Liver (tissue), 9 donors: ENCODE measurements around the gene IL36B. TPM values are rescaled to one million over a fixed set of nuclear protein-coding genes. Genes with fewer than 3 reads are reported as not detected.

Experiments used
- DNase-seq: peaks from one replicate; pipeline ENCODE4 v3.0.0-alpha.2; 2017; ENCODE audit warnings: low spot score
- H3K27ac ChIP-seq, 2 donors: one replicate each; pipeline ENCODE4 v1.7.0; 2013; ENCODE audit warnings: inconsistent platforms in 2 of 2, low read length in 2 of 2, control low read depth in 1 of 2, low read depth in 1 of 2, mild to moderate bottlenecking in 1 of 2
- H3K27me3 ChIP-seq, 4 donors: one replicate each; pipeline versions ENCODE4 v1.6.1 to v1.7.0; 2013; ENCODE audit warnings: low read length in 3 of 4, inconsistent platforms in 1 of 4, mild to moderate bottlenecking in 1 of 4, moderate library complexity in 1 of 4; ENCODE audit not compliant: control insufficient read depth in 4 of 4, insufficient read depth in 4 of 4
- H3K36me3 ChIP-seq, 4 donors: one replicate each; pipeline versions ENCODE4 v1.6.1 to v1.7.0; 2013; ENCODE audit warnings: low read length in 3 of 4, mild to moderate bottlenecking in 3 of 4, low read depth in 1 of 4, moderate library complexity in 1 of 4; ENCODE audit not compliant: control insufficient read depth in 4 of 4, insufficient read depth in 3 of 4
- H3K4me1 ChIP-seq, 4 donors: one replicate each; pipeline versions ENCODE4 v1.6.1 to v1.7.0; 2013; ENCODE audit warnings: low read length in 3 of 4, mild to moderate bottlenecking in 3 of 4, moderate library complexity in 1 of 4; ENCODE audit not compliant: control insufficient read depth in 4 of 4, insufficient read depth in 4 of 4
- H3K4me3 ChIP-seq, 3 donors: one replicate each; pipeline versions ENCODE4 v1.6.1 to v1.7.0; 2013; ENCODE audit warnings: low read length in 3 of 3, control low read depth in 1 of 3, low read depth in 1 of 3, mild to moderate bottlenecking in 1 of 3
- H3K9ac ChIP-seq, 2 donors: one replicate each; pipeline ENCODE4 v1.7.0; 2013; ENCODE audit warnings: low read length in 2 of 2, mild to moderate bottlenecking in 2 of 2, moderate library complexity in 2 of 2, control low read depth in 1 of 2, low read depth in 1 of 2
- H3K9me3 ChIP-seq, 4 donors: one replicate each; pipeline versions ENCODE4 v1.6.1 to v1.7.0; 2013; ENCODE audit warnings: low read length in 3 of 4; ENCODE audit not compliant: control insufficient read depth in 4 of 4
- ATF3 ChIP-seq: IDR thresholded peaks from 2 replicates; pipeline ENCODE4 v1.6.1; 2016; ENCODE audit warnings: antibody characterized with exemption
- CTCF ChIP-seq: fragments of 150-350 bp; IDR thresholded peaks from 2 replicates; pipeline ENCODE4 v1.5.1; 2017; ENCODE audit warnings: improper control_type of control experiment, low read depth, low read length; ENCODE audit not compliant: missing input control
- FOXA2 ChIP-seq: IDR thresholded peaks from 2 replicates; pipeline ENCODE4 v1.6.1; 2016; ENCODE audit warnings: antibody characterized with exemption
- GABPA ChIP-seq, 2 donors: IDR thresholded peaks in 1 of 2; conservative IDR thresholded peaks in 1 of 2; 2 replicates each; pipeline ENCODE4 v1.6.1; 2016; ENCODE audit warnings: antibody characterized with exemption in 2 of 2, mild to moderate bottlenecking in 1 of 2, moderate library complexity in 1 of 2
- HNF4G ChIP-seq: IDR thresholded peaks from 2 replicates; pipeline ENCODE4 v1.6.1; 2016; ENCODE audit warnings: antibody characterized with exemption
- JUND ChIP-seq, 2 donors: IDR thresholded peaks; 2 replicates each; pipeline ENCODE4 v1.6.1; 2016; ENCODE audit warnings: antibody characterized with exemption in 2 of 2
- NR2F2 ChIP-seq: IDR thresholded peaks from 2 replicates; pipeline ENCODE4 v1.6.1; 2016; ENCODE audit warnings: antibody characterized with exemption
- RXRA ChIP-seq, 2 donors: IDR thresholded peaks; 2 replicates each; pipeline ENCODE4 v1.6.1; 2017 to 2018; ENCODE audit warnings: antibody characterized with exemption in 2 of 2, mild to moderate bottlenecking in 1 of 2
- SP1 ChIP-seq: IDR thresholded peaks from 2 replicates; pipeline ENCODE4 v1.6.1; 2018; ENCODE audit warnings: antibody characterized with exemption, mild to moderate bottlenecking
- TAF1 ChIP-seq: conservative IDR thresholded peaks from 2 replicates; pipeline ENCODE4 v1.6.1; 2016; ENCODE audit warnings: antibody characterized with exemption, mild to moderate bottlenecking
- ZBTB33 ChIP-seq: IDR thresholded peaks from 2 replicates; pipeline ENCODE4 v1.6.1; 2016; ENCODE audit warnings: antibody characterized with exemption
- WGBS: extraction: QIAGEN DNeasy Blood & Tissue Kit; methylation state at CpG from one replicate; pipeline ENCODE4 v1.1.7; 2013; 5-methylcytosine and 5-hydroxymethylcytosine counted together
- polyA plus RNA-seq, 2 donors: library from polyadenylated mRNA; stranded (reverse) in 1 of 2; unstranded in 1 of 2; fragments of 200-250 nt in 1 of 2; fragments of >200 nt in 1 of 2; fragmentation: Nextera tagmentation in 1 of 2; extraction: Ambion mirVana in 1 of 2; gene quantifications; one replicate each; pipeline versions ENCODE4 v1.2.1 to v1.2.3, GENCODE V29; 2013 to 2015
- total RNA-seq, 2 donors: library from RNA; depleted of rRNA; stranded (reverse); fragments of >200 nt; gene quantifications; one replicate each; pipeline ENCODE4 v1.2.3, GENCODE V29; 2014
- TF ChIP-seq, protein P1 (sequence below): IDR thresholded peaks from 2 replicates; pipeline ENCODE4 v1.6.1; 2016; ENCODE audit warnings: antibody characterized with exemption, mild to moderate bottlenecking
- TF ChIP-seq, protein P2 (sequence below): IDR thresholded peaks from 2 replicates; pipeline ENCODE4 v1.6.1; 2016; ENCODE audit warnings: antibody characterized with exemption
- donor health status: healthy.
- donor health status: healthy.
- donor health status: healthy.
- donor health status: healthy.
- donor health status: healthy.

The IL36B gene
- total and polyA plus RNA-seq, 4 donors, result not detected

- TF ChIP-seq HNF4G (peak; percentile 95), FOXA2 (peak; percentile 78), CTCF (no peak), TAF1 (no peak)
Observed at GRCh38 chr2:113088213-113088992, 35.7 kb upstream of the IL36B start (continued).

GRCh38 chr2:113085542-113085941, 32.9 kb upstream of the IL36B start:
- Histone ChIP-seq H3K27ac (no peak overlapping the region), H3K36me3 (no peaks in the 10 kb centered on the region), H3K9me3 (peaks cover 0 to 4% (median 0%) of the 10 kb centered on the region in 4 donors), H3K4me1 (peaks cover 0 to 15% (median 13%) of the 10 kb centered on the region in 4 donors), H3K9ac (peak overlapping the region in 1 of 2 donors; percentile 19), H3K27me3 (no peaks in the 10 kb centered on the region), H3K4me3 (no peak overlapping the region)
- no peak for DNase-seq
- no peak for TF ChIP-seq FOXA2
- TF ChIP-seq NR2F2, result no peak
- TF ChIP-seq ATF3, result no peak
- no peak for TF ChIP-seq RXRA (IDR thresholded peaks at IDR 0.05)
- TF ChIP-seq GABPA (IDR thresholded peaks at IDR 0.05 in 1 of 2, conservative IDR thresholded peaks at IDR 0.05 in 1 of 2), result no peak
- TF ChIP-seq, protein P1, sequence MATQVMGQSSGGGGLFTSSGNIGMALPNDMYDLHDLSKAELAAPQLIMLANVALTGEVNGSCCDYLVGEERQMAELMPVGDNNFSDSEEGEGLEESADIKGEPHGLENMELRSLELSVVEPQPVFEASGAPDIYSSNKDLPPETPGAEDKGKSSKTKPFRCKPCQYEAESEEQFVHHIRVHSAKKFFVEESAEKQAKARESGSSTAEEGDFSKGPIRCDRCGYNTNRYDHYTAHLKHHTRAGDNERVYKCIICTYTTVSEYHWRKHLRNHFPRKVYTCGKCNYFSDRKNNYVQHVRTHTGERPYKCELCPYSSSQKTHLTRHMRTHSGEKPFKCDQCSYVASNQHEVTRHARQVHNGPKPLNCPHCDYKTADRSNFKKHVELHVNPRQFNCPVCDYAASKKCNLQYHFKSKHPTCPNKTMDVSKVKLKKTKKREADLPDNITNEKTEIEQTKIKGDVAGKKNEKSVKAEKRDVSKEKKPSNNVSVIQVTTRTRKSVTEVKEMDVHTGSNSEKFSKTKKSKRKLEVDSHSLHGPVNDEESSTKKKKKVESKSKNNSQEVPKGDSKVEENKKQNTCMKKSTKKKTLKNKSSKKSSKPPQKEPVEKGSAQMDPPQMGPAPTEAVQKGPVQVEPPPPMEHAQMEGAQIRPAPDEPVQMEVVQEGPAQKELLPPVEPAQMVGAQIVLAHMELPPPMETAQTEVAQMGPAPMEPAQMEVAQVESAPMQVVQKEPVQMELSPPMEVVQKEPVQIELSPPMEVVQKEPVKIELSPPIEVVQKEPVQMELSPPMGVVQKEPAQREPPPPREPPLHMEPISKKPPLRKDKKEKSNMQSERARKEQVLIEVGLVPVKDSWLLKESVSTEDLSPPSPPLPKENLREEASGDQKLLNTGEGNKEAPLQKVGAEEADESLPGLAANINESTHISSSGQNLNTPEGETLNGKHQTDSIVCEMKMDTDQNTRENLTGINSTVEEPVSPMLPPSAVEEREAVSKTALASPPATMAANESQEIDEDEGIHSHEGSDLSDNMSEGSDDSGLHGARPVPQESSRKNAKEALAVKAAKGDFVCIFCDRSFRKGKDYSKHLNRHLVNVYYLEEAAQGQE, result no peak
- TF ChIP-seq TAF1, result no peak
- TF ChIP-seq CTCF, result no peak
- no peak for TF ChIP-seq ZBTB33
- TF ChIP-seq SP1, result no peak
- TF ChIP-seq JUND (IDR thresholded peaks at IDR 0.05), result no peak
- TF ChIP-seq, protein P2, sequence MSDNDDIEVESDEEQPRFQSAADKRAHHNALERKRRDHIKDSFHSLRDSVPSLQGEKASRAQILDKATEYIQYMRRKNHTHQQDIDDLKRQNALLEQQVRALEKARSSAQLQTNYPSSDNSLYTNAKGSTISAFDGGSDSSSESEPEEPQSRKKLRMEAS, result no peak
- 90% methylated on average over 2 of the region's 2 CpGs for WGBS
